ENCODE measurements around the gene ADD1. TPM values are rescaled to one million over a fixed set of nuclear protein-coding genes. Genes with fewer than 3 reads are reported as not detected.

Gene ADD1
- total RNA-seq, 1 donor from 2014 or later = 274 TPM

- H3K4me3 Mint-ChIP-seq (ENCODE audit: unreplicated experiment) = no peak overlapping the region
- DNase-seq (ENCODE audit: extremely low spot score, unreplicated experiment) = no peak
- no peaks in the 10 kb centered on the region for H3K9me3 Mint-ChIP-seq (ENCODE audit: unreplicated experiment)
- no peak overlapping the region for H3K27ac Mint-ChIP-seq (ENCODE audit: unreplicated experiment)
- TF ChIP-seq, protein P1, sequence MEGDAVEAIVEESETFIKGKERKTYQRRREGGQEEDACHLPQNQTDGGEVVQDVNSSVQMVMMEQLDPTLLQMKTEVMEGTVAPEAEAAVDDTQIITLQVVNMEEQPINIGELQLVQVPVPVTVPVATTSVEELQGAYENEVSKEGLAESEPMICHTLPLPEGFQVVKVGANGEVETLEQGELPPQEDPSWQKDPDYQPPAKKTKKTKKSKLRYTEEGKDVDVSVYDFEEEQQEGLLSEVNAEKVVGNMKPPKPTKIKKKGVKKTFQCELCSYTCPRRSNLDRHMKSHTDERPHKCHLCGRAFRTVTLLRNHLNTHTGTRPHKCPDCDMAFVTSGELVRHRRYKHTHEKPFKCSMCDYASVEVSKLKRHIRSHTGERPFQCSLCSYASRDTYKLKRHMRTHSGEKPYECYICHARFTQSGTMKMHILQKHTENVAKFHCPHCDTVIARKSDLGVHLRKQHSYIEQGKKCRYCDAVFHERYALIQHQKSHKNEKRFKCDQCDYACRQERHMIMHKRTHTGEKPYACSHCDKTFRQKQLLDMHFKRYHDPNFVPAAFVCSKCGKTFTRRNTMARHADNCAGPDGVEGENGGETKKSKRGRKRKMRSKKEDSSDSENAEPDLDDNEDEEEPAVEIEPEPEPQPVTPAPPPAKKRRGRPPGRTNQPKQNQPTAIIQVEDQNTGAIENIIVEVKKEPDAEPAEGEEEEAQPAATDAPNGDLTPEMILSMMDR (IDR thresholded peaks at IDR 0.05) = no peak
- no peaks in the 10 kb centered on the region for H3K27me3 Mint-ChIP-seq (ENCODE audit: unreplicated experiment)
- peaks cover 12% of the 10 kb centered on the region for H3K36me3 Mint-ChIP-seq (ENCODE audit: unreplicated experiment)
- peaks cover 55% of the 10 kb centered on the region for H3K4me1 Mint-ChIP-seq (ENCODE audit: unreplicated experiment)
These were observed 36.1 kb upstream of the ADD1 start for GRCh38 chr4:2807571-2807970.

DNA sequence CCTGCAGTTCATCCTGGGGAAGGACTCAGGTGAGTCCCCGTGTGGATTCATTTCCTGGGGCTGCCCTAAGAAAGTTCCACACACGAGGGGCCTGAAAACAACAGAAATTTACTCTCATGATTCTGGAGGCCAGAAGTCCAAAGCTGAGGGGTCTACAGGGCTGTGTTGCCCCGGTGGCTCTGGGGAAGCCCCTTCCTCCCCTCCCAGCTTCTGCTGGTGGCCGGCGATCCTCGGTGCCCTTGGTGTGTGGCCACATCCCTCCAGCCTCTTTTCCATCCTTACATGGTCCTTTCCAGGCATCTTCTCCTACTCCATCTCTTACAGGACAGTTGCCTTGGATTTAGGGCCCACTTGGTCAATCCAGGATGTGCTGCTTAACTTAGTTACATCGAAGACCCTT is 35.6 kb upstream of the ADD1 start:
- DNase-seq (ENCODE audit: extremely low spot score, unreplicated experiment) = no peak
- H3K4me1 Mint-ChIP-seq (ENCODE audit: unreplicated experiment) = peaks cover 59% of the 10 kb centered on the region
- H3K36me3 Mint-ChIP-seq (ENCODE audit: unreplicated experiment) = peaks cover 12% of the 10 kb centered on the region
- H3K9me3 Mint-ChIP-seq (ENCODE audit: unreplicated experiment) = no peaks in the 10 kb centered on the region
- TF ChIP-seq, protein P1 (IDR thresholded peaks at IDR 0.05) = no peak
- H3K27ac Mint-ChIP-seq (ENCODE audit: unreplicated experiment) = no peak overlapping the region
- no peak overlapping the region for H3K4me3 Mint-ChIP-seq (ENCODE audit: unreplicated experiment)
- no peaks in the 10 kb centered on the region for H3K27me3 Mint-ChIP-seq (ENCODE audit: unreplicated experiment)

DNA sequence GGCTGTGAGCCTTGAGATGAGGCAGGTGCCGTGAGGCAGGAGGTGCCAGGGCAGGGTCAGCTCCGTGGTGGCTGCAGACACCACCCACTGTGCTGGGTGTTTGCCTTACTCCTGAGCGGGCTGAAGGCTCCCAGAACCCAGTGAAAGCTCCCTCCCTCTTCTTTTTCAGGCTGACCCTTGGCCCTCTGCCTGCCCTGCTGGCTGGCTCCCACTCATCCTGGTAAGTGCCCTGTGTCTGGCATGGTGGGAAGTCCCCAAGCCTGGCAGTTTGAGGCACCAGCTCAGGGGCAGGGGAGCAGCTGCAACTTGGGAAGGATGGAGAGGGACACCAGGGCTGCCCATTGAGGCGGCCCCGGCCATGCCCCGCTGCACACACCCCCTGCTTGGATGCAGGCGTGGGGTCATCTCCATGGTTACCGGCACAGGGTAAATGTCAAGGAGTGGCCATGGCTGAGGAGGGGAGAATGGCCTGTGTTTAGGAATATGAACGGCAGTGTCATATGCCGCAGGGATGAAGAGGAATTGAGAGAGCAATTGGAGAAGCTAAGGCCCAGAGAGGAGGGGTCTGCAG is 33.9 kb upstream of the ADD1 start:
- TF ChIP-seq, protein P1 (IDR thresholded peaks at IDR 0.05) = no peak
- Mint-ChIP-seq H3K4me1 (ENCODE audit: unreplicated experiment) (peaks cover 65% of the 10 kb centered on the region), H3K27me3 (ENCODE audit: unreplicated experiment) (no peaks in the 10 kb centered on the region), H3K27ac (ENCODE audit: unreplicated experiment) (peak overlapping the region; percentile 62), H3K4me3 (ENCODE audit: unreplicated experiment) (peak overlapping the region; percentile 22), H3K9me3 (ENCODE audit: unreplicated experiment) (no peaks in the 10 kb centered on the region), H3K36me3 (ENCODE audit: unreplicated experiment) (peaks cover 15% of the 10 kb centered on the region)
- no peak for DNase-seq (ENCODE audit: extremely low spot score, unreplicated experiment)

DNA sequence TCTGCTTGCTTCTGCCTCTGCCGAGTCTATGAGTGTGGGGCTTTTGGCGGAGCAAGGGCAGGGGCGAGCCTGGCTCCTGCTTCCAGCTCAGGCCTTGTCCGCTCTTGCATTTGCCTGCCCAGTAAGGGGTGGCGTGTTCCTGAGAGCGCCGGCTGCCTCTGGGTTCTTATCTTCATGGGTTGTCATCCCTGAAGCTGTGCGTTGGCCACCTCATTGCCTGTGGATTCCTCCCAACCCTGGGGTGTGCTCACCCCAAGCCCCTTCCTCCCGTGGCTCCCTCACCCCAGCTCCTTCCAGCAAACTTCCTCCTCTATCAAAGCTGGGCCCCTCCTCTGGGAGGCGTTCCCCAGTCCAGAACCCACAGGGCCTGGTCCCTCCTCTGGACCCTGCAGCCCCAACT is 33.3 kb upstream of the ADD1 start:
- H3K27ac Mint-ChIP-seq (ENCODE audit: unreplicated experiment) = peak overlapping the region; percentile 94
- peaks cover 17% of the 10 kb centered on the region for H3K36me3 Mint-ChIP-seq (ENCODE audit: unreplicated experiment)
- peaks cover 63% of the 10 kb centered on the region for H3K4me1 Mint-ChIP-seq (ENCODE audit: unreplicated experiment)
- DNase-seq (ENCODE audit: extremely low spot score, unreplicated experiment) = no peak
- no peaks in the 10 kb centered on the region for H3K27me3 Mint-ChIP-seq (ENCODE audit: unreplicated experiment)
- no peak overlapping the region for H3K4me3 Mint-ChIP-seq (ENCODE audit: unreplicated experiment)
- TF ChIP-seq, protein P1 (IDR thresholded peaks at IDR 0.05) = no peak
- H3K9me3 Mint-ChIP-seq (ENCODE audit: unreplicated experiment) = no peaks in the 10 kb centered on the region

DNA sequence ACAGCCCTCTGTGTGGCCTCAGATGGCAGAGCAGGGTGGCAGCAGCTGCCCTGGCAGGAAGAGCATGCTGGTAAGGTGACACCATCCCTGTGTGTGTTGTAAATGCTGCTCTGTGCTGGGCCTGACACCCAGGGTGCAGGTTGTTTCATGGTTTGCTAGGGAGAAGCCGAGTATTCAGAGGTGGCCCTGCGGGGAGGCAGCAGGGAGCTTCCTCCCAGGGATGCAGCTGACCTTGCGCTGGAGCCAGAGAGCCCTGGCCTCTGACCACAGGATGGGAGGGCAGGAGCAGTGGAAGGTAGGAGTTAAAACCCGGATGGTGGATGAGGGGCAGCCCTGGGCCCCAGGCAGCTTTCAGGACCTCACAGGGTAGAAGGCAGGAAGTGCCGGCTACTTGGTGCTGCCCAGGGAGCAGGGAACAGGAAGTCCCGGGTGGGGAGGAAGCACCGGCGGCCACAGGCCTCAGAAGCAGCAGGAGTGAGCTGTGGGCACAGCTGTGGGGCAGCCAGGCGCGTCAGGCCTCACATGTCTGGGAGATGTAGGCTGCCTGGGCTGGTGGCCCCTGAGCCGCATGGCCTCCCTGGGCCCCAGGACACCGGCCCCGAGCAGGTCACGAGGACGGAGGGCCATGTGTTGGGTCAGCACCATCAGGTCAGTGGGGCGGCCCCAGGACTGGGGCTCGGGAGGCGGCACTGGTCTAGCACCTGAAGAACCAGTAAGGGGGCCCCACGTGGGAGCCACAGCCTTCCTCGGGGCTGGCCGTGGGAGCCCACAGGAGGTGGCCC is 31.6 kb upstream of the ADD1 start:
- peak overlapping the region; percentile 68 for H3K4me3 Mint-ChIP-seq (ENCODE audit: unreplicated experiment)
- TF ChIP-seq, protein P1 (IDR thresholded peaks at IDR 0.05) = no peak
- peaks cover 6% of the 10 kb centered on the region for H3K9me3 Mint-ChIP-seq (ENCODE audit: unreplicated experiment)
- no peaks in the 10 kb centered on the region for H3K27me3 Mint-ChIP-seq (ENCODE audit: unreplicated experiment)
- no peak for DNase-seq (ENCODE audit: extremely low spot score, unreplicated experiment)
- H3K4me1 Mint-ChIP-seq (ENCODE audit: unreplicated experiment) = peaks cover 54% of the 10 kb centered on the region
- peaks cover 26% of the 10 kb centered on the region for H3K36me3 Mint-ChIP-seq (ENCODE audit: unreplicated experiment)
- H3K27ac Mint-ChIP-seq (ENCODE audit: unreplicated experiment) = peak overlapping the region; percentile 94

Data from osteocyte (in vitro differentiated cells).